Uterus (tissue), 2 donors: ENCODE data around the gene FBXO21.

Source experiments
- CTCF ChIP-seq, 4 experiments: fragments of 200-600 bp in 2 of 4; fragments of 450-650 bp in 2 of 4; sonication (generic) in 2 of 4; IDR thresholded peaks; one replicate each; pipeline ENCODE4 v1.5.1; 2016 to 2019; ENCODE audit warnings: antibody characterized with exemption in 4 of 4, mild to moderate bottlenecking in 2 of 4, moderate library complexity in 1 of 4
- POLR2A ChIP-seq, 2 donors: fragments of 450-650 bp; IDR thresholded peaks; one replicate each; pipeline ENCODE4 v1.6.1; 2016; ENCODE audit warnings: antibody characterized with exemption in 2 of 2, mild to moderate bottlenecking in 1 of 2, moderate library complexity in 1 of 2

- TF ChIP-seq CTCF (IDR thresholded peaks at IDR 0.05) (no peak), POLR2A (IDR thresholded peaks at IDR 0.05) (no peak)
Observed at GRCh38 chr12:117192057-117192456, 1.8 kb upstream of the FBXO21 start.
